ENCODE results near the gene BRD2.

The BRD2 gene

DNA sequence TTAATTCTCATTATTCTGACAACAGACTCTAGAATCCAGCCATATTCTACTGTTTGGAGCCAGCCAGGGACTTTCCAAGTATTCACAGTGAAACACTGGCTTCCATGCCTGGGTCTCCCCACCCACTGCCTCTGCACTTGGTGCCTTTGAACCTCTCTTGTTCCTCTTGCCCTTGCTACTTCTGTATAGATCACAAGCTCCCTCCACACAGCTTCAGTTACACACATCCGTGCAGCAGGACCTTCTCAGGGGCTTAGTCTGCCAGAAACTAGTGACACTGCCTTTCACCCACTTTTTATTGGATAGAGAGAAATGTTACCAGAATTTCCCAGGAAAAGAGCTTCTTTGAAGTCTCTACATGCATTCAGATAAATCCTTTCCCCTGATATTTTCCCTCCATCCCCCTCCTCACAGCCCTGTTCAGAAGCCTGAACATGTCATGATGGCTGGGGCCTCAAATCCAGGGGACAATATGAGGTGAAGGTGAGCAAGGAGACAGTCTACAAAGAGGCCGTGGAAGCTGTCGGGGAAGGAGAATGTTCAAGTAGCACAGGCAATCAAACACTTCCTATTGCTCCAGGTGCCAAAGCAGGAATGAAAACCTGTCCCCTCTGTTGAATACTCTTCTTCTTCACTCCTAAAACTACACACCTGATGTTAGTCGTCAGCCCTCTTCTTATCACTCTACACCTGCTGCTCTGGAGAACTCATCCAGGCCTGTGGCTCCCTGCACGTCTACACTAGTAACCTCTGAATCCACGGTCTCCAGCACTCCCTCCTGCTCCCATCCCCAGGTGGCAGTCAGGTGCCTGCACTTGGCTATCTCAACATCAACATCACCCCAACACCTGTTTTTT is 61.2 kb downstream of the BRD2 start:
- DNase-seq (ENCODE audit: extremely low read depth, low read depth) = no peak
- no peak overlapping the region for H3K4me3 ChIP-seq (replicated peaks; ENCODE audit: low read depth, low read length)
- TF ChIP-seq, protein P1, sequence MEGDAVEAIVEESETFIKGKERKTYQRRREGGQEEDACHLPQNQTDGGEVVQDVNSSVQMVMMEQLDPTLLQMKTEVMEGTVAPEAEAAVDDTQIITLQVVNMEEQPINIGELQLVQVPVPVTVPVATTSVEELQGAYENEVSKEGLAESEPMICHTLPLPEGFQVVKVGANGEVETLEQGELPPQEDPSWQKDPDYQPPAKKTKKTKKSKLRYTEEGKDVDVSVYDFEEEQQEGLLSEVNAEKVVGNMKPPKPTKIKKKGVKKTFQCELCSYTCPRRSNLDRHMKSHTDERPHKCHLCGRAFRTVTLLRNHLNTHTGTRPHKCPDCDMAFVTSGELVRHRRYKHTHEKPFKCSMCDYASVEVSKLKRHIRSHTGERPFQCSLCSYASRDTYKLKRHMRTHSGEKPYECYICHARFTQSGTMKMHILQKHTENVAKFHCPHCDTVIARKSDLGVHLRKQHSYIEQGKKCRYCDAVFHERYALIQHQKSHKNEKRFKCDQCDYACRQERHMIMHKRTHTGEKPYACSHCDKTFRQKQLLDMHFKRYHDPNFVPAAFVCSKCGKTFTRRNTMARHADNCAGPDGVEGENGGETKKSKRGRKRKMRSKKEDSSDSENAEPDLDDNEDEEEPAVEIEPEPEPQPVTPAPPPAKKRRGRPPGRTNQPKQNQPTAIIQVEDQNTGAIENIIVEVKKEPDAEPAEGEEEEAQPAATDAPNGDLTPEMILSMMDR (IDR thresholded peaks at IDR 0.05; ENCODE audit: low read depth, low read length, missing control alignments) = no peak

DNA sequence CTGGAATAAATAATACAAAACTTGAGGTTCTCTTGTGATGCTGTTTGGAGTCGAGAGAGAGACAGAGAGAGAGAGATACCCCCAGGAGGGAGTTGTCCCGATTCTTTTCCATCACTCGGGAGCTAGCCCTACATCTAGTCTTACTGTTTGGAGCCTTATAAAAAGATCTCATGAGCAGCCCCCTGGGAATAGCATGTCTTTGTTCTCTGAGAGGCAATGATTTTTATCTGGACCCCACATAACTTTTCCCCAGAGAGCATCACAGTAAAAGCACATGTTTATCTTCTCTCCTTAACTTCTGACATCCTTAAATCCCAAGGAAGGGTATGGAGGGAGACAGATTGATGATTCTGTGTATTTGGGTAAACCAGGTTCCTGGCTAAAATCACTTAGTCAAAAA is 61.9 kb downstream of the BRD2 start:
- no peak overlapping the region for H3K4me3 ChIP-seq (replicated peaks; ENCODE audit: low read depth, low read length)
- DNase-seq (ENCODE audit: extremely low read depth, low read depth) = no peak
- TF ChIP-seq, protein P1 (IDR thresholded peaks at IDR 0.05; ENCODE audit: low read depth, low read length, missing control alignments) = no peak
